Measurements from ENCODE around the gene NAA25. TPM values are rescaled to one million over a fixed set of nuclear protein-coding genes. Genes with fewer than 3 reads are reported as not detected.

The NAA25 gene
- total and polyA plus RNA-seq, 9 of the 15 experiments (the other 6 are each of a cell fraction or from before 2014, with no cell fraction given), result 26.6 to 59.6 (median 48.9) TPM

DNA sequence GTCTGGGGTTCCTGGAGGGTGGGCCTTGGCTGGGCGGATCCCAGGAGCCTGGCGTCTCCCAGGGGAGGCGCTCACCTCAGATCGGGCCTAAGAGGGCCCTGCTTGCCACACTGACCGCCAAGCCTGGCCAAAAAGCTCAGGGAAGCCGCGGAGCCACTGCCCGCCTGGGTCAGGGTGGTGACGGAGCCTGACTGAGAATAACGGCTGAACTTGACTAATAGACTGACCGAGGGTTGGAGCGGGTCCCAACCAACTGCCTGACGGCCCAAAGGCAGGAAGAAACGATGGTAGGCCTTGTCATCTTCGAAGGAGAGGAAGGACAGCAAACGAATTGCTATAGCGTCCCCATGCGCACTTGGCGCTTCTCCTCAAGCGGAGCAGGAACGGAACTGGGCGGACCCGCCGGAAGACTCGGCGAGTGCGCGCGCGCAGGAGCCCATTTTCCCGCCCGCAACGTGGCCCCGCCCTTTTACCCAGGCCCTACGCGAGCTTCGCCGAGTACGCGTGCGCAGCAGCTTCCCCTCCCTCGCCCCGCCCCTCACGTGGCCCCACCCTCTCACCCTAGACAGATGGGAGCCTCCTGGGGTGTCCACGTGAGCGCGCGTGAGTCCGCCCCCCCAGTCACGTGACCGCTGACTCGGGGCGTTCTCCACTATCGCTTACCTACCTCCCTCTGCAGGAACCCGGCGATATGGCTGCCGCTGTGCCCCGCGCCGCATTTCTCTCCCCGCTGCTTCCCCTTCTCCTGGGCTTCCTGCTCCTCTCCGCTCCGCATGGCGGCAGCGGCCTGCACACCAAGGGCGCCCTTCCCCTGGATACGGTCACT is 95.6 kb downstream of the NAA25 start, which contains the start of the genes ERP29 and TMEM116 (continued):
- TF ChIP-seq, protein P1, sequence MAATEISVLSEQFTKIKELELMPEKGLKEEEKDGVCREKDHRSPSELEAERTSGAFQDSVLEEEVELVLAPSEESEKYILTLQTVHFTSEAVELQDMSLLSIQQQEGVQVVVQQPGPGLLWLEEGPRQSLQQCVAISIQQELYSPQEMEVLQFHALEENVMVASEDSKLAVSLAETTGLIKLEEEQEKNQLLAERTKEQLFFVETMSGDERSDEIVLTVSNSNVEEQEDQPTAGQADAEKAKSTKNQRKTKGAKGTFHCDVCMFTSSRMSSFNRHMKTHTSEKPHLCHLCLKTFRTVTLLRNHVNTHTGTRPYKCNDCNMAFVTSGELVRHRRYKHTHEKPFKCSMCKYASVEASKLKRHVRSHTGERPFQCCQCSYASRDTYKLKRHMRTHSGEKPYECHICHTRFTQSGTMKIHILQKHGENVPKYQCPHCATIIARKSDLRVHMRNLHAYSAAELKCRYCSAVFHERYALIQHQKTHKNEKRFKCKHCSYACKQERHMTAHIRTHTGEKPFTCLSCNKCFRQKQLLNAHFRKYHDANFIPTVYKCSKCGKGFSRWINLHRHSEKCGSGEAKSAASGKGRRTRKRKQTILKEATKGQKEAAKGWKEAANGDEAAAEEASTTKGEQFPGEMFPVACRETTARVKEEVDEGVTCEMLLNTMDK (IDR thresholded peaks at IDR 0.05; ENCODE audit: borderline replicate concordance, insufficient read depth, low read depth, low read length, poor library complexity, severe bottlenecking), result peak; percentile 1
- TF ChIP-seq, protein P2, sequence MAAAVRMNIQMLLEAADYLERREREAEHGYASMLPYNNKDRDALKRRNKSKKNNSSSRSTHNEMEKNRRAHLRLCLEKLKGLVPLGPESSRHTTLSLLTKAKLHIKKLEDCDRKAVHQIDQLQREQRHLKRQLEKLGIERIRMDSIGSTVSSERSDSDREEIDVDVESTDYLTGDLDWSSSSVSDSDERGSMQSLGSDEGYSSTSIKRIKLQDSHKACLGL (CRISPR knock-in tag; IDR thresholded peaks at IDR 0.05; ENCODE audit: borderline replicate concordance, poor library complexity, severe bottlenecking), result no peak
- TF ChIP-seq, protein P3, sequence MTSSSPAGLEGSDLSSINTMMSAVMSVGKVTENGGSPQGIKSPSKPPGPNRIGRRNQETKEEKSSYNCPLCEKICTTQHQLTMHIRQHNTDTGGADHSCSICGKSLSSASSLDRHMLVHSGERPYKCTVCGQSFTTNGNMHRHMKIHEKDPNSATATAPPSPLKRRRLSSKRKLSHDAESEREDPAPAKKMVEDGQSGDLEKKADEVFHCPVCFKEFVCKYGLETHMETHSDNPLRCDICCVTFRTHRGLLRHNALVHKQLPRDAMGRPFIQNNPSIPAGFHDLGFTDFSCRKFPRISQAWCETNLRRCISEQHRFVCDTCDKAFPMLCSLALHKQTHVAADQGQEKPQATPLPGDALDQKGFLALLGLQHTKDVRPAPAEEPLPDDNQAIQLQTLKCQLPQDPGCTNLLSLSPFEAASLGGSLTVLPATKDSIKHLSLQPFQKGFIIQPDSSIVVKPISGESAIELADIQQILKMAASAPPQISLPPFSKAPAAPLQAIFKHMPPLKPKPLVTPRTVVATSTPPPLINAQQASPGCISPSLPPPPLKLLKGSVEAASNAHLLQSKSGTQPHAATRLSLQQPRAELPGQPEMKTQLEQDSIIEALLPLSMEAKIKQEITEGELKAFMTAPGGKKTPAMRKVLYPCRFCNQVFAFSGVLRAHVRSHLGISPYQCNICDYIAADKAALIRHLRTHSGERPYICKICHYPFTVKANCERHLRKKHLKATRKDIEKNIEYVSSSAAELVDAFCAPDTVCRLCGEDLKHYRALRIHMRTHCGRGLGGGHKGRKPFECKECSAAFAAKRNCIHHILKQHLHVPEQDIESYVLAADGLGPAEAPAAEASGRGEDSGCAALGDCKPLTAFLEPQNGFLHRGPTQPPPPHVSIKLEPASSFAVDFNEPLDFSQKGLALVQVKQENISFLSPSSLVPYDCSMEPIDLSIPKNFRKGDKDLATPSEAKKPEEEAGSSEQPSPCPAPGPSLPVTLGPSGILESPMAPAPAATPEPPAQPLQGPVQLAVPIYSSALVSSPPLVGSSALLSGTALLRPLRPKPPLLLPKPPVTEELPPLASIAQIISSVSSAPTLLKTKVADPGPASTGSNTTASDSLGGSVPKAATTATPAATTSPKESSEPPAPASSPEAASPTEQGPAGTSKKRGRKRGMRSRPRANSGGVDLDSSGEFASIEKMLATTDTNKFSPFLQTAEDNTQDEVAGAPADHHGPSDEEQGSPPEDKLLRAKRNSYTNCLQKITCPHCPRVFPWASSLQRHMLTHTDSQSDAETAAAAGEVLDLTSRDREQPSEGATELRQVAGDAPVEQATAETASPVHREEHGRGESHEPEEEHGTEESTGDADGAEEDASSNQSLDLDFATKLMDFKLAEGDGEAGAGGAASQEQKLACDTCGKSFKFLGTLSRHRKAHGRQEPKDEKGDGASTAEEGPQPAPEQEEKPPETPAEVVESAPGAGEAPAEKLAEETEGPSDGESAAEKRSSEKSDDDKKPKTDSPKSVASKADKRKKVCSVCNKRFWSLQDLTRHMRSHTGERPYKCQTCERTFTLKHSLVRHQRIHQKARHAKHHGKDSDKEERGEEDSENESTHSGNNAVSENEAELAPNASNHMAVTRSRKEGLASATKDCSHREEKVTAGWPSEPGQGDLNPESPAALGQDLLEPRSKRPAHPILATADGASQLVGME (CRISPR knock-in tag; IDR thresholded peaks at IDR 0.05), result 0 out of 2 replicates have a peak, but pooled peaks have one; percentile 39
- TF ChIP-seq, protein P4, sequence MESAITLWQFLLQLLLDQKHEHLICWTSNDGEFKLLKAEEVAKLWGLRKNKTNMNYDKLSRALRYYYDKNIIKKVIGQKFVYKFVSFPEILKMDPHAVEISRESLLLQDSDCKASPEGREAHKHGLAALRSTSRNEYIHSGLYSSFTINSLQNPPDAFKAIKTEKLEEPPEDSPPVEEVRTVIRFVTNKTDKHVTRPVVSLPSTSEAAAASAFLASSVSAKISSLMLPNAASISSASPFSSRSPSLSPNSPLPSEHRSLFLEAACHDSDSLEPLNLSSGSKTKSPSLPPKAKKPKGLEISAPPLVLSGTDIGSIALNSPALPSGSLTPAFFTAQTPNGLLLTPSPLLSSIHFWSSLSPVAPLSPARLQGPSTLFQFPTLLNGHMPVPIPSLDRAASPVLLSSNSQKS (CRISPR knock-in tag; IDR thresholded peaks at IDR 0.05), result no peak
- no peak; the same call in 1 of the 2 replicates for TF ChIP-seq TGIF2 (CRISPR knock-in tag; IDR thresholded peaks at IDR 0.05)
- peak; percentile 22; the same call in 1 of the 2 replicates for TF ChIP-seq TARDBP (IDR thresholded peaks at IDR 0.05)
- no peak for TF ChIP-seq RBM14 (IDR thresholded peaks at IDR 0.05; ENCODE audit: borderline replicate concordance, insufficient read depth, low read depth, low read length)
- TF ChIP-seq SMARCC2 (IDR thresholded peaks at IDR 0.05; ENCODE audit: low read depth), result no peak
- no peak for TF ChIP-seq MECOM (CRISPR knock-in tag; IDR thresholded peaks at IDR 0.05)
- TF ChIP-seq, protein P5, sequence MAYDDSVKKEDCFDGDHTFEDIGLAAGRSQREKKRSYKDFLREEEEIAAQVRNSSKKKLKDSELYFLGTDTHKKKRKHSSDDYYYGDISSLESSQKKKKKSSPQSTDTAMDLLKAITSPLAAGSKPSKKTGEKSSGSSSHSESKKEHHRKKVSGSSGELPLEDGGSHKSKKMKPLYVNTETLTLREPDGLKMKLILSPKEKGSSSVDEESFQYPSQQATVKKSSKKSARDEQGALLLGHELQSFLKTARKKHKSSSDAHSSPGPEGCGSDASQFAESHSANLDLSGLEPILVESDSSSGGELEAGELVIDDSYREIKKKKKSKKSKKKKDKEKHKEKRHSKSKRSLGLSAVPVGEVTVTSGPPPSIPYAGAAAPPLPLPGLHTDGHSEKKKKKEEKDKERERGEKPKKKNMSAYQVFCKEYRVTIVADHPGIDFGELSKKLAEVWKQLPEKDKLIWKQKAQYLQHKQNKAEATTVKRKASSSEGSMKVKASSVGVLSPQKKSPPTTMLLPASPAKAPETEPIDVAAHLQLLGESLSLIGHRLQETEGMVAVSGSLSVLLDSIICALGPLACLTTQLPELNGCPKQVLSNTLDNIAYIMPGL (CRISPR knock-in tag; IDR thresholded peaks at IDR 0.05), result no peak
- no peak for TF ChIP-seq ZFP36 (IDR thresholded peaks at IDR 0.05; ENCODE audit: low read depth, low read length, partially characterized antibody)
- 0 out of 2 replicates have a peak, but pooled peaks have one; percentile 23 for TF ChIP-seq ZNF239 (CRISPR knock-in tag; IDR thresholded peaks at IDR 0.05)
